Raji (cell line): Measurements from ENCODE around the gene RPLP2.

ENCODE experiments used
- POLR2A ChIP-seq: IDR thresholded peaks from 2 replicates; pipeline ENCODE4 v1.6.1; 2011; ENCODE audit warnings: low read depth, low read length, control low read depth; ENCODE audit not compliant: insufficient read depth

The RPLP2 gene

GRCh38 chr11:809287-810039 lies at the start of gene RPLP2:
Gene RPLP2 (plus strand): TSS chr11:809967. CDS start chr11:810235, 268 bp downstream.
- TF ChIP-seq POLR2A = peak; percentile 76

DNA sequence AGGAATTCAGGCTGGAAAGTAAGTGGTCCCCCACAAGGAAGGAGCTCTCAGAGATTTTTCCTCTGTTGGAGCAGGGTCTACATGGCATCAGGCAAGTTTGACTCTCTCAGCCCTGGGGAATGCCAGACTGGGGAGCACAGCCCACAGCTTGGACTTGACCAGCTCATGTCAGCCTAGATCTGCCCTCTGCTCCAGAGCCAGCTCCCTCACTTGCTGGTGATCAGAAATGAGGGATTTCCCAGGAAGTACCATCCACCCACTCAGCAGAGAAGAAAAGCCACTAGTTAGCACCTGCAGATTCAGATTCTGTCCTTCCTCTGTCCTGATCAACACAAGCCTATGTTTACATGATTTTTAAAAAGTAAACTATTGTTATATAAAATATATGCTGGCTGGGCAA lies 49.5 kb upstream of the RPLP2 start:
- no peak for TF ChIP-seq POLR2A

DNA sequence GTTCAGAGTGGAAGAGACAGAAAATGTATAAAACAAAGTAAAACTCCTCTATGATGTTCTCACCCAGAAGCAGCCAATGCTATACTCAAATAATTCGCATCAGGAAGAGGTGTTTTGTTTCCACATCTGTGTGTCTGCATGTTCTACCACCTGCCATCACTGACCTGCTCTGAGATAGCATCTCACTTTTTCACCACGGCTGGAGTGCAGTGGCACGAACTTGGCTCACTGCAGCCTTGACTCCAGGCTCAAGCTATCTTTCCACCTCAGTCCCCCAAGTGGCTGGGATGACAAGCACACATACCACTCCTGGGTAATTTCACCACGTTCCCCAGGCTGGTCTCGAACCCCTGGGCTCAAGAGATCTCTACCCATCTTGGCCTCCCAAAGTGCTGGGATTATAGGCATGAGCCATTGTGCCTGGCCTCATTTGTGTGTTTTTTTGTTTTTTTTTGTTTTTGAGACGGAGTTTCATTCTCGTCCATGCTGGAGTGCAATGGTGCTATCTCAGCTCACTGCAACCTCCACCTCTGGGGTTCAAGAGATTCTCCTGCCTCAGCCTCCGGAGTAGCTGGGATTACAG lies 48.1 kb upstream of the RPLP2 start:
- no peak for TF ChIP-seq POLR2A

- no peak for TF ChIP-seq POLR2A
Observed at GRCh38 chr11:762421-763072, 47.2 kb upstream of the RPLP2 start.

GRCh38 chr11:763073-763463 lies 46.7 kb upstream of the RPLP2 start:
- no peak for TF ChIP-seq POLR2A

DNA sequence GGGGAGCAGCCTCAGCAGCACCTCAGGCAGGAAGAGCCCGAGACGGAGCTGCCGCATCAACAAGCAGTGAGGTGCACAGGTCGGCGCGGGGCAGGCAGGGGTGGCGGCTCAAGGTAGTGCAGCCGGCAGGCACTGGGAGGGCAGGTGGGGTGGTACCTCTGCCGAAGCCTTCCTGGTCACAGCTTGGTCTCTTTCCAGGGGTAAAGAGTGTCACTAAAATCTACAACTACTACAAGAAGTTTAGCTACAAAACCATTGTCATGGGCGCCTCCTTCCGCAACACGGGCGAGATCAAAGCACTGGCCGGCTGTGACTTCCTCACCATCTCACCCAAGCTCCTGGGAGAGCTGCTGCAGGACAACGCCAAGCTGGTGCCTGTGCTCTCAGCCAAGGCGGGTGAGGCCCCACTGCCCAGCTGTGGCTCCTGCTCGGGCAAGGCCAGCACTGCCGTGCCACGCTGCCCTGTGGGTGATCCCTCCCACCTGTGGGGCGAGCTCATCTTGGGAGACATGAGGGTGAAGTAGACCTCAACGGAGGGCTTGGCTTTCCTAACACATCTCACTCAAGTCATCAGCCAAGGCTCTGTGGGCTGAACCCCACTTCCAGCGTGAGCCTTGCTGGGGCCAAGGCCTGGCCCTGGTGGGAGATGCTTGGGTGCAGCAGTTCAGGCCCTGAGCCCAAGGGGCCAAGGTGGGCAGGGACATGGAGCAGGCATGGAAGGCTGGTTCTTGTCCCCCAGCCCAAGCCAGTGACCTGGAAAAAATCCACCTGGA lies 46.0 kb upstream of the RPLP2 start:
- no peak for TF ChIP-seq POLR2A

GRCh38 chr11:764322-765024 lies 45.3 kb upstream of the RPLP2 start:
- peak; percentile 2; the same call in 1 of the 2 replicates for TF ChIP-seq POLR2A

GRCh38 chr11:765025-765801 lies 44.6 kb upstream of the RPLP2 start:
- no peak for TF ChIP-seq POLR2A

GRCh38 chr11:765802-766091 lies 44.0 kb upstream of the RPLP2 start:
- no peak for TF ChIP-seq POLR2A

DNA sequence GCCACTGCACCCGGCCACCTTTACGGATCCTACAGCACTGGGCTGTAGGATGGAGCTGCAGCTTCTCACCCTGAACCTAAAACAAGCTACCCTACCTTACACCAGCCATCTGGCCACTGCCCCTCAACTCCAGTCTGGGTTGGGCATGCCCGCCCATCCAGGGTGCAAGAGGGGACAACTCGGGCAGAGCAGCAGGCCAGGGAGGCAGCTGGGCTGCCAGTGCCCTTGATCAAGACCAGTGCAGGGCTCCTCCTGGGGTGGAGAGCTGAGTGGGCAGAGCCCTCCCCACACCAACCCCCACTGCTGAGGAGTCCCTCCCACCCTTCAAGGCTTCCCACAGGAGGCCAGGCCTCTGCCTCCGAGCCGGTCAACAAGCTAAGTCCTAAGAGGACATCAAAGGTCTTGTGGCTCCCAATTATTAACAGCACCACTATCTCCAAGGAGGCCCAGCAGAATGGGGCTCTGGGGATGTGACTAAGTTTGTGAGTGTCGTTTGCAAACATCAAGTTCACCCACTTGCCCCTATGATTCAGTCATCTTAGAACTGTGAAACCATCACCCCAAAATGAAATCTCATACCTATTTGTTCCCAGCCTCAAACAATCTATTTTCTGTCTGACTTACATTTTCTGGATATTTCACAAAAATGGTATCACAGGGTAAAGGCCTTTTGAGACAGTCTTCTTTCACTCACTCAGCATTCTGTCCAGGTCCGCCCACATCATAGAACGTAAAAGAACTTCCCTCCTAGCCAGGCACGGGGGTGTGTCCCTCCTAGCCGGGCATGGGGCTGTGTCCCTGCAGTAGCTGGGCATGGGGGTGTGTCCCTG lies 43.4 kb upstream of the RPLP2 start:
- no peak for TF ChIP-seq POLR2A

DNA sequence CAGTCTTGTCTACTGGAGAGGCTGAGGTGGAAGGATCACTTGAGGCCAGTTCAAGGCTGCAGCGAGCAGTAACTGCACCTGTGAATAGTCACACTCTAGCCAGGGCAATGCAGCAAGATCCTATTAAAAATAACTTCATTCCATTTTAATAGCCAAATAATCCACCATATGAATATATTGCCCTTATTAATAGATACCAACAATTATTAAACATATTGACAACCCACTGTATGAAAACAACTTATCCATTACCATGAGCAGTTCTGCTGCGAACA lies 42.9 kb upstream of the RPLP2 start:
- no peak for TF ChIP-seq POLR2A

GRCh38 chr11:767238-767637 lies 42.5 kb upstream of the RPLP2 start:
- TF ChIP-seq POLR2A = 0 out of 2 replicates have a peak, but pooled peaks have one; percentile 16

DNA sequence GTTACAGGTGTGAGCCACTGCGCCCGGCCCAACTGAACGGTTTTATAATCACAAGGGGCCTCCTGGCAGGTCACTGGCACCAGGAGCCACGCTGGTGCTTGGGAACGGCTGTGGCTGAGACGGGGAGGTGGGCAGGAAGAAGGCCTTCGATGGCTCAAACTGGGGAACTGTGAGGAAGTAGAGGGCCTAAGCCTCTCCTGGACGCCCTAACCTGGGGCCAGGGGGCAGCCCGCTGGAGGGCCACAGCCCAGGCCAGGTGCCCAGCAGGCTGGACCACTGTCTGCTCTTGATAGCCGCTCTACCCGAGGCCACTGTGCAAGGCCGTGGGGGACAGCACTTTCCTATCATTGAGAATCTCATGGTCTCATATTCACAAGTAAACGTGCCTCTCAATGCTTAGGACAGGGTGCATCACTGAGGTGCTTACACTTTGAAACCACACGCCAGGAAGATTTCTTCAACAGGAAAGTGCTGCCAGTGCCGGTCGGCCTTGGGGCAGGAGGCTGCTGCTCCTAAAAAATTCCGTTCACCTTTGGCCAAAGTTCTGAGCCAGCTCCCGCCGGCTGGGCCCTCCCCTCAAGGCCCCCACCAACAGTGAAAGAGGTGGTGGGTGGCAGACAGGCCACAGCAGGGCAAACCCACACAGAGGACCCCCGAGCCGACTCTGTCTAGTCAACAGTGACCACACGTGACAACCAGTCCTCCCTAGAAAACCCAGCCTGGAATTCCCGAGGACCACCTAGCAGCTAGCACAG lies 39.7 kb upstream of the RPLP2 start:
- no peak for TF ChIP-seq POLR2A
